ENCODE results near the gene GUF1. TPM values are rescaled to one million over a fixed set of nuclear protein-coding genes. Genes with fewer than 3 reads are reported as not detected.

The GUF1 gene
- total and polyA plus RNA-seq, 4 donors: 6.4 to 13.0 (median 10.5) TPM

- no peak for TF ChIP-seq ZBTB33 (IDR thresholded peaks at IDR 0.05)
- no peak for TF ChIP-seq SP1 (IDR thresholded peaks at IDR 0.05)
- TF ChIP-seq ATF3 (IDR thresholded peaks at IDR 0.05): no peak
- no peak for TF ChIP-seq FOXA2 (IDR thresholded peaks at IDR 0.05)
These were observed 7.6 kb upstream of the GUF1 start (continued) for GRCh38 chr4:44670506-44671199.

- H3K4me3 ChIP-seq (ENCODE audit: low read depth in 1 of 3, low read length in 3 of 3): no peak overlapping the region
- H3K27me3 ChIP-seq (ENCODE audit: control insufficient read depth in 4 of 4, insufficient read depth in 4 of 4, low read length in 3 of 4): no peaks in the 10 kb centered on the region
- no peak overlapping the region for H3K9ac ChIP-seq (ENCODE audit: low read depth in 1 of 2, low read length in 2 of 2)
- DNase-seq (ENCODE audit: low spot score): no peak
- 86% methylated on average over 3 of the region's 3 CpGs for WGBS
- H3K4me1 ChIP-seq (ENCODE audit: control insufficient read depth in 4 of 4, insufficient read depth in 4 of 4, low read length in 3 of 4): no peaks in the 10 kb centered on the region
- no peaks in the 10 kb centered on the region for H3K9me3 ChIP-seq (ENCODE audit: control insufficient read depth in 4 of 4, low read length in 3 of 4)
- no peaks in the 10 kb centered on the region for H3K36me3 ChIP-seq (ENCODE audit: control insufficient read depth in 4 of 4, insufficient read depth in 3 of 4, low read depth in 1 of 4, low read length in 3 of 4)
- no peak overlapping the region for H3K27ac ChIP-seq (ENCODE audit: low read depth in 1 of 2, low read length in 2 of 2)
- TF ChIP-seq JUND (IDR thresholded peaks at IDR 0.05) (no peak), NR2F2 (IDR thresholded peaks at IDR 0.05) (no peak), ZBTB33 (IDR thresholded peaks at IDR 0.05) (no peak)
These were observed 6.6 kb upstream of the GUF1 start for GRCh38 chr4:44671636-44672035.

GRCh38 chr4:44674471-44674870 is 3.7 kb upstream of the GUF1 start:
- Histone ChIP-seq H3K36me3 (ENCODE audit: control insufficient read depth in 4 of 4, insufficient read depth in 3 of 4, low read depth in 1 of 4, low read length in 3 of 4) (no peaks in the 10 kb centered on the region), H3K4me1 (ENCODE audit: control insufficient read depth in 4 of 4, insufficient read depth in 4 of 4, low read length in 3 of 4) (peaks cover 4 to 16% (median 6%) of the 10 kb centered on the region in 4 donors), H3K9ac (ENCODE audit: low read depth in 1 of 2, low read length in 2 of 2) (no peak overlapping the region), H3K27ac (ENCODE audit: low read depth in 1 of 2, low read length in 2 of 2) (no peak overlapping the region), H3K27me3 (ENCODE audit: control insufficient read depth in 4 of 4, insufficient read depth in 4 of 4, low read length in 3 of 4) (no peaks in the 10 kb centered on the region), H3K4me3 (ENCODE audit: low read depth in 1 of 3, low read length in 3 of 3) (no peak overlapping the region), H3K9me3 (ENCODE audit: control insufficient read depth in 4 of 4, low read length in 3 of 4) (no peaks in the 10 kb centered on the region)
- 88% methylated on average over 1 of the region's 1 CpG for WGBS
- DNase-seq (ENCODE audit: low spot score): no peak
- TF ChIP-seq FOXA2 (IDR thresholded peaks at IDR 0.05) (no peak), JUND (IDR thresholded peaks at IDR 0.05) (no peak), RXRA (IDR thresholded peaks at IDR 0.05) (no peak), RAD21 (IDR thresholded peaks at IDR 0.05) (no peak), GABPA (IDR thresholded peaks at IDR 0.05 in 1 of 2, conservative IDR thresholded peaks at IDR 0.05 in 1 of 2) (no peak), ZBTB33 (IDR thresholded peaks at IDR 0.05) (no peak), ATF3 (IDR thresholded peaks at IDR 0.05) (no peak), FOXA1 (IDR thresholded peaks at IDR 0.05) (no peak), MAX (IDR thresholded peaks at IDR 0.05) (no peak), NR2F2 (IDR thresholded peaks at IDR 0.05) (no peak), YY1 (IDR thresholded peaks at IDR 0.05) (no peak)
